Activated naive CD4-positive, alpha-beta T cell treated with Interleukin-2 at 50 U/mL for 16 hours (primary cell): ENCODE data around the gene MEGF10.

Experiments
- DNase-seq: peaks from one replicate; pipeline ENCODE4 v3.0.0-alpha.2; 2020

MEGF10 gene

GRCh38 chr5:127418367-127418766 is 127.8 kb downstream of the MEGF10 start:
- DNase-seq: no peak

GRCh38 chr5:127418974-127419682 is 128.5 kb downstream of the MEGF10 start:
- DNase-seq: no peak

- no peak for DNase-seq
Measured at GRCh38 chr5:127419683-127420257, 129.2 kb downstream of the MEGF10 start.

- DNase-seq: no peak
Measured at GRCh38 chr5:127420758-127421157, 130.2 kb downstream of the MEGF10 start.

- DNase-seq: no peak
Measured at GRCh38 chr5:127421471-127421870, 130.9 kb downstream of the MEGF10 start.

GRCh38 chr5:127423173-127423798 is 132.7 kb downstream of the MEGF10 start:
- no peak for DNase-seq

- no peak for DNase-seq
Measured at GRCh38 chr5:127425037-127425436, 134.4 kb downstream of the MEGF10 start.

GRCh38 chr5:127425868-127426267 is 135.3 kb downstream of the MEGF10 start:
- no peak for DNase-seq

- DNase-seq: no peak
Measured at GRCh38 chr5:127426661-127427060, 136.1 kb downstream of the MEGF10 start.

GRCh38 chr5:127428276-127428675 is 137.7 kb downstream of the MEGF10 start:
- no peak for DNase-seq

GRCh38 chr5:127428748-127429147 is 138.2 kb downstream of the MEGF10 start:
- no peak for DNase-seq

GRCh38 chr5:127429928-127430327 is 139.3 kb downstream of the MEGF10 start:
- DNase-seq: no peak

GRCh38 chr5:127430627-127431026 is 140.0 kb downstream of the MEGF10 start:
- no peak for DNase-seq

- DNase-seq: no peak
Measured at GRCh38 chr5:127431977-127432585, 141.5 kb downstream of the MEGF10 start.

GRCh38 chr5:127433526-127433925 is 142.9 kb downstream of the MEGF10 start:
- DNase-seq: no peak

GRCh38 chr5:127434588-127434987 is 144.0 kb downstream of the MEGF10 start:
- DNase-seq: no peak

GRCh38 chr5:127435821-127436220 is 145.2 kb downstream of the MEGF10 start:
- DNase-seq: no peak

GRCh38 chr5:127439644-127440043 is 149.0 kb downstream of the MEGF10 start:
- DNase-seq: no peak

- no peak for DNase-seq
Measured at GRCh38 chr5:127440831-127441230, 150.2 kb downstream of the MEGF10 start.

- DNase-seq: no peak
Measured at GRCh38 chr5:127441799-127442484, 151.3 kb downstream of the MEGF10 start.

- DNase-seq: no peak
Measured at GRCh38 chr5:127444171-127444570, 153.6 kb downstream of the MEGF10 start.

- no peak for DNase-seq
Measured at GRCh38 chr5:127445328-127445727, 154.7 kb downstream of the MEGF10 start.

GRCh38 chr5:127446626-127447025 is 156.0 kb downstream of the MEGF10 start:
- no peak for DNase-seq
